Measurements from ENCODE around the gene CCDC175. TPM values are rescaled to one million over a fixed set of nuclear protein-coding genes. Genes with fewer than 3 reads are reported as not detected.

The CCDC175 gene
- total RNA-seq, 1 experiment from 2014 or later = not detected

DNA sequence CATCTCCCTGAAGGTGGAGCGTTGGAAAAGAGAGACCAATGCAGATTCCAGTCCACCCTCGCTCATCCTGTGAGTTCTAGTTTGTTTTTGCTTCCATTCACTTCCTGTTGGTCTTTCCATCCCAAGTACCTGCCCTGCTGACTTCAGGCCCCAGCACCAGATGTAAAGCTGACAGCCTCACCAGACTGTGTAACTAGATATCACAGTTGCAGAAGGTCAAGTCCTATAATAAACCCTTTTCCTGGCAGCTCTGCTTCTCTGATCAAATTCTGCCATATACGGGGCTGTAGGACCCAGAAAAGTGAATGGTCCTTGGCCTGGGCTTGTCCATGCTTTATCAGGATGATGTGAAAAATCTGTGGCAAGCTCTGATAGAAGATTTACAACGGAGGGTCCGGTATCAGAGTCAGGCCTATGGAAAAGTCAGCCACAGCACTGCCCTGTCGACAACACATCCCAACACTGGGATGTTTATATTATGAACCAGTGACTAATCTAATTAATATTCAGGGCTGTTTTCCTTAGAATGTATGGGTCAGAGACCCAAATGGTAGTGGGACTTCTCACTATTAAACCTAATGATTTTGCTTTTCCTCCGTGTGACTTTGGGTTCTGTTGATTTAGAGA, 42.1 kb downstream of the CCDC175 start:
- Histone ChIP-seq H3K27me3 (ENCODE audit: insufficient read depth, low read length) (no peaks in the 10 kb centered on the region), H3K9me3 (ENCODE audit: control insufficient read depth in 1 of 2, insufficient read depth in 1 of 2, low read depth in 1 of 2, low read length in 2 of 2) (no peaks in the 10 kb centered on the region), H4K20me1 (ENCODE audit: insufficient read depth) (no peaks in the 10 kb centered on the region), H3K9me2 (ENCODE audit: insufficient read depth) (no peaks in the 10 kb centered on the region), H3K4me2 (ENCODE audit: low read length) (no peak overlapping the region), H3K4me1 (ENCODE audit: control insufficient read depth in 1 of 2, insufficient read depth in 2 of 2, low read length in 2 of 2) (no peaks in the 10 kb centered on the region), H3K79me2 (ENCODE audit: insufficient read depth, low read length) (no peaks in the 10 kb centered on the region), H3K9ac (ENCODE audit: low read length) (no peak overlapping the region), H3K27ac (ENCODE audit: low read depth, low read length) (no peak overlapping the region), H3K36me3 (ENCODE audit: control insufficient read depth in 1 of 2, insufficient read depth in 2 of 2, low read length in 2 of 2) (no peaks in the 10 kb centered on the region), H2AFZ (ENCODE audit: low read depth, low read length, poor library complexity, severe bottlenecking) (no peak overlapping the region), H3K4me3 (replicated peaks in 1 of 2; ENCODE audit: low read depth in 1 of 2, low read length in 2 of 2) (no peak overlapping the region)
- no peak for ATAC-seq
- TF ChIP-seq JUND (IDR thresholded peaks at IDR 0.05) (no peak), SP1 (IDR thresholded peaks at IDR 0.05; ENCODE audit: low read depth) (no peak), EZH2 (IDR thresholded peaks at IDR 0.05) (no peak), POLR2A (IDR thresholded peaks at IDR 0.05; ENCODE audit: borderline replicate concordance, extremely low read depth, insufficient read depth, insufficient read length) (no peak), ZNF274 (IDR thresholded peaks at IDR 0.05; ENCODE audit: low read depth, low read length) (no peak), CBX3 (IDR thresholded peaks at IDR 0.05; ENCODE audit: low read depth) (no peak), FOSL1 (IDR thresholded peaks at IDR 0.05; ENCODE audit: low read depth) (no peak), ELF1 (IDR thresholded peaks at IDR 0.05; ENCODE audit: borderline replicate concordance, low read depth) (no peak), EGR1 (IDR thresholded peaks at IDR 0.05; ENCODE audit: low read depth) (no peak), RAD21 (IDR thresholded peaks at IDR 0.05; ENCODE audit: low read depth) (no peak)
- TF ChIP-seq, protein P1, sequence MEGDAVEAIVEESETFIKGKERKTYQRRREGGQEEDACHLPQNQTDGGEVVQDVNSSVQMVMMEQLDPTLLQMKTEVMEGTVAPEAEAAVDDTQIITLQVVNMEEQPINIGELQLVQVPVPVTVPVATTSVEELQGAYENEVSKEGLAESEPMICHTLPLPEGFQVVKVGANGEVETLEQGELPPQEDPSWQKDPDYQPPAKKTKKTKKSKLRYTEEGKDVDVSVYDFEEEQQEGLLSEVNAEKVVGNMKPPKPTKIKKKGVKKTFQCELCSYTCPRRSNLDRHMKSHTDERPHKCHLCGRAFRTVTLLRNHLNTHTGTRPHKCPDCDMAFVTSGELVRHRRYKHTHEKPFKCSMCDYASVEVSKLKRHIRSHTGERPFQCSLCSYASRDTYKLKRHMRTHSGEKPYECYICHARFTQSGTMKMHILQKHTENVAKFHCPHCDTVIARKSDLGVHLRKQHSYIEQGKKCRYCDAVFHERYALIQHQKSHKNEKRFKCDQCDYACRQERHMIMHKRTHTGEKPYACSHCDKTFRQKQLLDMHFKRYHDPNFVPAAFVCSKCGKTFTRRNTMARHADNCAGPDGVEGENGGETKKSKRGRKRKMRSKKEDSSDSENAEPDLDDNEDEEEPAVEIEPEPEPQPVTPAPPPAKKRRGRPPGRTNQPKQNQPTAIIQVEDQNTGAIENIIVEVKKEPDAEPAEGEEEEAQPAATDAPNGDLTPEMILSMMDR (IDR thresholded peaks at IDR 0.05 in 2 of 3, conservative IDR thresholded peaks at IDR 0.05 in 1 of 3; ENCODE audit: borderline replicate concordance in 1 of 3, insufficient read depth in 1 of 3, low read depth in 2 of 3, low read length in 2 of 3) = no peak
- intact Hi-C loops (cut with micrococcal nuclease) = no loop called here
- no TSS peak for BruUV-seq (replicated peaks)
- POLR2A ChIA-PET = no interaction called here
- CTCF ChIA-PET = no interaction called here
- no peak for DNase-seq (ENCODE audit: low read depth, low spot score)
- RAD21 ChIA-PET (ENCODE audit: low non-redundant PET in 1 of 2, low total read pairs in 2 of 2, uncharacterized antibody in 2 of 2, unreplicated experiment in 2 of 2) = no interaction called here

Data from HCT116 (cell line).